Activated T-cell treated with anti-CD3 and anti-CD28 coated beads, Interleukin-2, amount 50 U/mL, for 24 hours (primary cell): ENCODE measurements around the gene INPP5D.
"Not testable (repeated sequence)": the region's sequence is repeated elsewhere in the genome, so short reads cannot be mapped to it uniquely, and the experiment has no call there.

Experiments used
- DNase-seq: peaks from one replicate; pipeline ENCODE4 v3.0.0-alpha.2; 2020
- H3K27ac Mint-ChIP-seq: 2 replicates; pipeline ENCODE4 v1.8.0; 2020; ENCODE audit warnings: mild to moderate bottlenecking, mixed read lengths
- H3K27me3 Mint-ChIP-seq: 2 replicates; pipeline ENCODE4 v1.8.0; 2020; ENCODE audit warnings: mixed read lengths
- H3K36me3 Mint-ChIP-seq: 2 replicates; pipeline ENCODE4 v1.8.0; 2020; ENCODE audit warnings: low read depth, mixed read lengths
- H3K4me1 Mint-ChIP-seq: 2 replicates; pipeline ENCODE4 v1.8.0; 2020; ENCODE audit warnings: low read depth, mixed read lengths
- H3K4me3 Mint-ChIP-seq: 2 replicates; pipeline ENCODE4 v1.8.0; 2020; ENCODE audit warnings: mild to moderate bottlenecking, moderate library complexity, mixed read lengths
- H3K9me3 Mint-ChIP-seq: 2 replicates; pipeline ENCODE4 v1.8.0; 2020; ENCODE audit warnings: mixed read lengths

Gene INPP5D

DNA sequence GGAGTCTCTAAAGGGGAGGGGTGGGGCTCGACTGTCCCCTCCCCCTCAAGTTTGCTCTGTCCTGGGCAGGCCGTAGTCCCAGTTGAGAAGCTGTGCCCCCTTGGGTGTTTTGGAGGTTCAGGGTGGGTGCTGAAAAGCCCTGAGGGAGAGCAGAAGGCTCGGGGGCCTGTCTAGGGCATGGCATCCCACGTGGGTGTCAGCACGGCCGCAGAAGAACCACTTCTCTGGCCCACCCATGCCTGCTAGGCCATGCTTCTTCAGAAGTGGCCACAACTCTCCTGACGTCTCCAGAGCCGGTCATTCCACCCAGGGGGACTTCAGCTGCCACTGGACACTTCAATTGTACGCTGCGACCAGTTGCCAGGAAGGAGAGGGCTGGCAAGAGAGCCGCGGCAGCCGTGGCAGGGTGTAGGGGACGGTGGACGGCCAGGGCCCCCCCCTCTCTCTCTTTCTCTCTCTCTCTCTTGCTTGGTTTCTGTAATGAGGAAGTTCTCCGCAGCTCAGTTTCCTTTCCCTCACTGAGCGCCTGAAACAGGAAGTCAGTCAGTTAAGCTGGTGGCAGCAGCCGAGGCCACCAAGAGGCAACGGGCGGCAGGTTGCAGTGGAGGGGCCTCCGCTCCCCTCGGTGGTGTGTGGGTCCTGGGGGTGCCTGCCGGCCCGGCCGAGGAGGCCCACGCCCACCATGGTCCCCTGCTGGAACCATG lies at the start of gene INPP5D:
Gene INPP5D, plus strand, starts transcription at position 546 of the 704 bp plus-strand sequence. Its CDS starts 137 bp downstream, at position 683.
- H3K36me3 Mint-ChIP-seq, result peaks cover 40% of the 10 kb centered on the region
- H3K4me1 Mint-ChIP-seq, result peaks cover 45% of the 10 kb centered on the region
- H3K27ac Mint-ChIP-seq, result peak within 1 kb of the TSS; percentile 96
- H3K9me3 Mint-ChIP-seq, result no peaks in the 10 kb centered on the region
- H3K27me3 Mint-ChIP-seq, result no peaks in the 10 kb centered on the region
- DNase-seq, result peak; percentile 80
- H3K4me3 Mint-ChIP-seq, result peak within 1 kb of the TSS; percentile 96

DNA sequence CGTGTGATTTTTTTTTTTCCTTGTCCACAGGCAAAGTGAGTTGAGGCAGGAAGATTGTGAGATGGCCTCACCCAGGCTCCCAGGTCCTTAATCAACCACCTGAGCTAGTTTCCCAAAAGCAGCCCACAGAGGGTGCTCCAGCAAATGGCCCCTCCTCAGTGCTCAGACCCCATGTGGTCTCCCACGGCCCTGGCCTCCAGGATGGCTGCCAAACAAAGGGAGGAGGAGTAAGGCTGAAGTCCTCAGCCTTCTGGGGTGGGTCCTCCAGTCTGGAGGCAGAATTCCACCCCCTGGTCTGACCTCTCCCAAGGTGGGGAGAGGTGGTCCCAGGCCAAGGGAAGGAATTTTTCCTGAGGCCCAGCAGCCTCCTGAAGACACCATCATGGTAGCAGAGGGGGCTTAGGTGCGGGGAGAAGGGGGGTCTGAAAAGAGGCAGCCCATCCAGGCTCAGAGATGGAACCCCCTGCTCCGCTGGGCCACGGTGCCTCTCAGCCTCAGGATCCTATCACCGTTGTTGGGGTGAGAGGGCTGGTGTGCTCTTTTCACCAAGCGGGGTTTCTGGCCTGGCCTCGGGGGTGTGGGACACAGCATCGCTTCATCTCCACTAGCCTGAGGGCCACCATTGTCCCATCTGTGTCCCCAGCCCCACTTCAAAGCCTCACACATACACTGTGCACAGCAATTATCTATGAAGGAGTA lies 49.4 kb upstream of the INPP5D start:
- Mint-ChIP-seq H3K27ac (no peak overlapping the region), H3K4me3 (no peak overlapping the region), H3K4me1 (no peaks in the 10 kb centered on the region), H3K36me3 (no peaks in the 10 kb centered on the region), H3K9me3 (no peaks in the 10 kb centered on the region), H3K27me3 (no peaks in the 10 kb centered on the region)
- DNase-seq, result no peak

- H3K27ac Mint-ChIP-seq, result no peak overlapping the region
- no peak for DNase-seq
- no peaks in the 10 kb centered on the region for H3K4me1 Mint-ChIP-seq
- H3K27me3 Mint-ChIP-seq, result no peaks in the 10 kb centered on the region
- H3K9me3 Mint-ChIP-seq, result no peaks in the 10 kb centered on the region
- no peaks in the 10 kb centered on the region for H3K36me3 Mint-ChIP-seq
- no peak overlapping the region for H3K4me3 Mint-ChIP-seq
These were observed 48.9 kb upstream of the INPP5D start for GRCh38 chr2:233011268-233011650.

GRCh38 chr2:233011702-233012131 lies 48.4 kb upstream of the INPP5D start:
- Mint-ChIP-seq H3K4me3 (no peak overlapping the region), H3K27me3 (no peaks in the 10 kb centered on the region), H3K36me3 (no peaks in the 10 kb centered on the region), H3K27ac (no peak overlapping the region), H3K4me1 (no peaks in the 10 kb centered on the region), H3K9me3 (no peaks in the 10 kb centered on the region)
- DNase-seq, result no peak

DNA sequence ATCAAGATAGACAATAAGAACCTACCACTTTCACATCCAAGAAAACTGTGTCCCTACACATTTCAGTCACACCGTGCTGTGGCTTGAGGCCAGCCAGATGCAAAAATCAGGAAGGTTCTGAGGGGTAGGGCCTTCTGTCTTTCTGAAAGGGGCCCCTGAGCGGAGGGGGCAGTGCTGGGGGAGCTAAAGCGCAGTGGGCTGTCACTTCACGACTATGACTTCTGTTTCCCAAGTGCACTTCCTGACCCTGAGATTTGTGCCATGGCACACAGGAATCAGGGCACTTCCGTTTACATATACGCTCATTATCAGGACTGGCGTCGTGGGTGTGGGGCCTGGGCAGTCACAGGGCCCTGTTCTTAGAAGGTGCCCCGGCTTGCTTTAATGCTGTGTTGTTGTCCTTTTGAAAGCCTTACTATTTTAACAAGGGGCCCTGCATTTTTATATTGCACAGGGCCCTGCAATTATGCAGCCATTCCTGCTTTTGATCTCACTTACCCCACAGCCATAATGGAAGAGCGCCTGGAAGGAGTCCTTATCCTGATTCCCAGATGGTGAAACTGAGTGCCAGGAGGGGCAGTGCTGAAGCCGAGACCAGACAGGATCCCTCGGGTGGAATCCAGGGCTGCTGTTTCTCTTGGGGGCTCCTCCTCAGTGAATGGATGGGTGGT lies 47.7 kb upstream of the INPP5D start:
- Mint-ChIP-seq H3K36me3 (no peaks in the 10 kb centered on the region), H3K27ac (no peak overlapping the region), H3K27me3 (no peaks in the 10 kb centered on the region), H3K4me3 (no peak overlapping the region), H3K4me1 (no peaks in the 10 kb centered on the region), H3K9me3 (peaks cover 2% of the 10 kb centered on the region)
- no peak for DNase-seq

DNA sequence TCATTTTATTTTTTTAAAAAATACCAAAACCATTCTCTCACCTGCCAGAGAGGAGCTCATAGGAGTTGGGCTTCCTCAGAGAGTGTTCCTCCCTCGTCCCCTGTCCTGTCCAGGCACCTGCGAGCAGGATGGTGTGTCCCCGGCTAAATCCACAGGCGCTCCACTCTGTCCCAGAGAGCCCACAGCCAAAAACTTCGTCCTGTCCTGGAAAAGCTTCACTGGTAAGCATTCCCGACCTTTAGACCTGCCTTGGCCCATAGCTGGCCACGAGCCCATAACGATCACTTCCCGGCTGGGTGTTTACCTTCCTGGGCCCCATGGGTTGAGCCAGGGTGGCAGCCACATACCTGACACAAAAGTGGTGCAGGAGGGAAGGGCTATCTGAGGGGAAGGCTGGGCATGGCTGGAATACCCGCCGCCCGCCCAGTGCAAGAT lies 47.1 kb upstream of the INPP5D start, which contains the start of gene NGEF:
Gene NGEF, minus strand, starts transcription at position 230 of the 435 bp plus-strand sequence. CDS start 38,366 bp downstream, outside the sequence.
- H3K27me3 Mint-ChIP-seq, result no peaks in the 10 kb centered on the region

GRCh38 chr2:233013650-233014049 lies 46.5 kb upstream of the INPP5D start:
- Mint-ChIP-seq H3K27me3 (no peaks in the 10 kb centered on the region), H3K36me3 (no peaks in the 10 kb centered on the region), H3K27ac (no peak overlapping the region), H3K9me3 (peaks cover 4% of the 10 kb centered on the region), H3K4me1 (no peaks in the 10 kb centered on the region), H3K4me3 (no peak overlapping the region)
- no peak for DNase-seq

More for the DNA sequence above, 47.1 kb upstream of the INPP5D start, which contains the start of gene NGEF:
- no peak for DNase-seq
- Mint-ChIP-seq H3K9me3 (peaks cover 4% of the 10 kb centered on the region), H3K27ac (no peak within 1 kb of the TSS), H3K4me1 (no peaks in the 10 kb centered on the region), H3K4me3 (no peak within 1 kb of the TSS), H3K36me3 (no peaks in the 10 kb centered on the region)

DNA sequence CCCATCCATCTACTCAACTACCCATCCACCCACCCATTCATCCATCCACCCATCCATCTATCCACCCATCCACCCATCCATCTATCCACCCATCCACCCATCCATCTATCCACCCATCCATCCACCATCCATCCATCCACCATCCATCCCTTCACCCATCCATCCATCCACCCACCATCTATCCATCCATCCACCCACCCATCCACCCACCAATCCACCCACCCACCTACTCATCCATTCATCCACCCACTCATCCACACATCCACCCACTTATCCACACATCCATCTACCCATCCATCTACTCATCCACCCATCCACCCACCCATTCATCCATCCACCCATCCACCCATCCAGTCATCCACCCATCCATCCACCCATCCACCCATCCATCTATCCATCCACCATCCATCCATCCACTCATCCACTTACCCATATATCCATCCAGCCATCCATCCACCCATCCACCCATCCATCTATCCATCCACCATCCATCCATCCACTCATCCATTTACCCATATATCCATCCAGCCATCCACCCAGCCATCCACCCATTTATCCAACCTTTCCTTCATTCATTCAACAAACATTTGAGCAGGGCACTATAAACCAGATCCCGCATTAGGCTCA lies 45.0 kb upstream of the INPP5D start:
- Mint-ChIP-seq H3K27ac (no peak overlapping the region), H3K36me3 (no peaks in the 10 kb centered on the region), H3K9me3 (peaks cover 4% of the 10 kb centered on the region), H3K4me1 (no peaks in the 10 kb centered on the region), H3K27me3 (no peaks in the 10 kb centered on the region), H3K4me3 (no peak overlapping the region)
- DNase-seq, result no peak

DNA sequence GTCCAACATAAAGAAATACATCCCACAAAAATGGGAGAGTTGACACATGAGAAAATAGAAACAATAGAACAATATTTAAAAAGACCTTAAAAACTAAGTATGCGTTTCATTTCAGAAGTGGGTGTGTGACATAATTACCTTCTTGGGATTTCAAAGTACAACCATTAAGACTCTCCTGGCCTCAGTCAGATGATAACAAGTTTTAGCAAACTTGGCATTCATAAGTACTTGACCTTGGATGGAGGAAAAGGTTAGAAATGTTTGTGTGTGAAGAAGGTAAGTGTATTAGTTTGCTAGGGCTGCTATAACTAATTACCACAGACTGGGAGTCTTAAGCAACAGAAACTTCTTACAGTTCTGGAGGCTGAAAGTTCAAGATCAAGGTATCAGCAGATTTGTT lies 42.2 kb upstream of the INPP5D start:
- DNase-seq, result no peak
- no peaks in the 10 kb centered on the region for H3K36me3 Mint-ChIP-seq
- H3K9me3 Mint-ChIP-seq, result peaks cover 4% of the 10 kb centered on the region
- H3K27ac Mint-ChIP-seq, result no peak overlapping the region
- H3K4me1 Mint-ChIP-seq, result no peaks in the 10 kb centered on the region
- H3K27me3 Mint-ChIP-seq, result no peaks in the 10 kb centered on the region
- H3K4me3 Mint-ChIP-seq, result no peak overlapping the region

DNA sequence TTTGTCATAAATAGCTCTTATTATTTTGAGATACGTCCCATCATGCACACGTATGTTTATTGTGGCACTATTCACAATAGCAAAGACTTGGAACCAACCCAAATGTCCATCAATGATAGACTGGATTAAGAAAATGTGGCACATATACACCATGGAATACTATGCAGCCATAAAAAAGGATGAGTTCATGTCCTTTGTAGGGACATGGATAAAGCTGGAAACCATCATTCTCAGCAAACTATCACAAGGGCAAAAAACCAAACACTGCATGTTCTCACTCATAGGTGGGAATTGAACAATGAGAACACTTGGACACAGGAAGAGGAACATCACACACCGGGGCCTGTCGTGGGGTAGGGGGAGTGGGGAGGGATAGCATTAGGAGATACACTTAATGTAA lies 40.5 kb upstream of the INPP5D start:
- not testable (repeated sequence) for H3K27me3 Mint-ChIP-seq, H3K27ac Mint-ChIP-seq, H3K4me1 Mint-ChIP-seq, H3K36me3 Mint-ChIP-seq, H3K9me3 Mint-ChIP-seq, DNase-seq, H3K4me3 Mint-ChIP-seq

- DNase-seq, result no peak
- no peak overlapping the region for H3K27ac Mint-ChIP-seq
- H3K4me1 Mint-ChIP-seq, result no peaks in the 10 kb centered on the region
- no peaks in the 10 kb centered on the region for H3K36me3 Mint-ChIP-seq
- H3K4me3 Mint-ChIP-seq, result no peak overlapping the region
- no peaks in the 10 kb centered on the region for H3K27me3 Mint-ChIP-seq
- H3K9me3 Mint-ChIP-seq, result peaks cover 4% of the 10 kb centered on the region
These were observed 39.7 kb upstream of the INPP5D start for GRCh38 chr2:233020454-233020853.

DNA sequence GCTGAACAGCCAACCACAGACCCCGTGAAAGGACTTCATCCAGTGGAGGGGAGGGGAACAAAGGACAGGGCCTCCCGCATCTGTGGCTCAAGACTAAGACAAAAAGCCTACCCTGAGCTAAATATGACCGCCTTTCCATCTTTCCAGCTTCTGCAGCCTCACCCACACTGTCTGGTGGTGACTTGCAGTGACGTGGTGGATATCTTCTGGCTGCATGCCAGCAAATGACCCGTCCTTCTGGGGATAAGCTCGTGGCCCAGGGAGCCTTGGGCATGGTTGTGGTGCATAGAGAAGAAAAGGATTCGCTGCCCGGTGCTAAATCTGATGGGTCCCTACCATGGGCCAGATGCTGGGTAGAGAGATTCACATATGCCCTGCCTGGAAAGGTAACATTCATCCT lies 38.4 kb upstream of the INPP5D start:
- no peak overlapping the region for H3K27ac Mint-ChIP-seq
- H3K27me3 Mint-ChIP-seq, result no peaks in the 10 kb centered on the region
- H3K36me3 Mint-ChIP-seq, result no peaks in the 10 kb centered on the region
- no peak for DNase-seq
- no peak overlapping the region for H3K4me3 Mint-ChIP-seq
- H3K9me3 Mint-ChIP-seq, result peaks cover 4% of the 10 kb centered on the region
- H3K4me1 Mint-ChIP-seq, result no peaks in the 10 kb centered on the region

DNA sequence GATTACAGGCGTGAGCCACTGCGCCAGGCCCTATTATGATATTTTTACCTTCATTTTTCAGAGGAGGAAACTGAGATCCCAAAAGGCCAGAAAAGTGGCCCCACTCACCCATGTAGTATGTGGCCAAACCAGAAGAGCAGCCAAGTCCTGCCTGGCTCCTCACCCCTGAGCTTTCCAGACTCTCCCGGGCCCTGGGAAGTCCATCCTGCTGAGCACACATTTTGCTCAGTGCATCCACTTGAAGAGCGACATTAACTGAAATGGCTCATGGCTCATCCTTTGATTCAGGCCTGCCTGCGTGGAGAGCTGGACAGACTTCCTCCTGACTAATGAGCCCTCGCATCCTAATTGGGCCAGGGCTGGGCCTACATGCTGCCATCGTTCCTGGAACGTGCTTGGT lies 37.6 kb upstream of the INPP5D start:
- Mint-ChIP-seq H3K9me3 (peaks cover under 1% of the 10 kb centered on the region), H3K4me1 (no peaks in the 10 kb centered on the region), H3K4me3 (no peak overlapping the region), H3K36me3 (no peaks in the 10 kb centered on the region), H3K27ac (no peak overlapping the region), H3K27me3 (no peaks in the 10 kb centered on the region)
- DNase-seq, result no peak

GRCh38 chr2:233023007-233023760 lies 37.0 kb upstream of the INPP5D start:
- Mint-ChIP-seq H3K4me1 (no peaks in the 10 kb centered on the region), H3K36me3 (no peaks in the 10 kb centered on the region), H3K27me3 (no peaks in the 10 kb centered on the region), H3K4me3 (no peak overlapping the region), H3K27ac (no peak overlapping the region), H3K9me3 (no peaks in the 10 kb centered on the region)
- no peak for DNase-seq
